ENCODE measurements around the gene BCAS1.

- no peak for TF ChIP-seq EZH2phosphoT487 (IDR thresholded peaks at IDR 0.05; ENCODE audit: low read length)
- no peak for TF ChIP-seq CTCF (IDR thresholded peaks at IDR 0.05; ENCODE audit: low read length)
These were observed 134.9 kb downstream of the BCAS1 start for GRCh38 chr20:53935344-53936084.
